Activated effector memory CD4-positive, alpha-beta T cell treated with anti-CD3 and anti-CD28 coated beads, Interleukin-2, amount 50 U/mL, for 16 hours (primary cell): Measurements from ENCODE around the gene P3H1.
"Not testable (repeated sequence)": the region's sequence is repeated elsewhere in the genome, so short reads cannot be mapped to it uniquely, and the experiment has no call there.

Experiments used
- DNase-seq: peaks from one replicate; pipeline ENCODE4 v3.0.0-alpha.2; 2020

Gene P3H1

DNA sequence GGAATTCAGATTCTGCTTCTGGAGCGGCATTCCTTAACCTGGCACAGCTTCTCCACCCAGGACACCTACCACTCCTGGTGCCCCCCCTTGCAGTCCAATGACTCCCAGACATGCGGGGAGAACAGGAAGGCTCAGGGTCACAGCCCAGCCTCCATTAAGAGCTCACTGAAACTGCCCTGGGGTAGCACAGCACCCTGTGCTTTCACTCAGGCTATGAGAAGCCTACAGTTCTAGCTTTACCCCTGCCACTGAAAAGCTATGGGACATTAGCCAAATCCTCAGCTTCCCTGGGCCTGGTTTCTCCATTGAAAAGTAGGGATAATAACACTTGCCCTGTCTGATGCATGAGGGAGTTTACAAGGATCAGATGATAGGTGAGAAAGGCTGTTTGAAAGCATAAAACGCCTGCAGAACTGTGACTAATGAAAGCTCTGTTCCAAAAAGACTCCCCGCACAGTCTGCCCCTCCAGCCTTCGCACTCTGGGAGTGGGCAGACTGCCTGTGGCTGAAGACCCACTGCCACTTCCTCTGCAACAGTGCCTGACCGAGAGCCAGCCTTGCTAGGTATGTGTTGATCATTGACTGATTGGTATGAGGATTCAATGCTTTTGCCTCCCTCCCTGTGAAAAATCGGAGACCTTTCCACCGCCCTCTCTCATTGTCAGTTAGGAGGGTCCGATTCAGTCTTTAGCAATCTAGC, 24.1 kb downstream of the P3H1 start:
- peak; percentile 13 for DNase-seq

DNA sequence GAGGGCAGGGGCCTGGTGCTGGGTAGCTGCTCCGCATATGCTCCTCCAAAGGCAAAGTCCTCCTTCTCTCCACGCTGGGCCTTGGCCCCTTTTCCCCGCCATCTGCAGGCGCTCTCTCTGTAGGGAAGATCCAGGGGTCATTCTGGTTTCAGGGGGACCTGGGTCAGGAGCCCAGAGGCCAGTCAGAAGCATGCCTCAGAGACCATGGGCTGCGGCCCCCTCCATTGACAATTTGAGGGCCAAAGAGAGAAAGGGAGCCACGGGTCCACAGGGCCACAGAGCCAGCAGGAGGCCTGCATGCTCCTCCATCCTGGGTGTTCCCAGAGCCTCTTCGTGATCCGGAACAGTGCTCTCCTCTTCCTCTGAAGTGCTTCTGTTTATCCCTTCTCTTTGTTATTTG, 24.7 kb downstream of the P3H1 start:
- peak; percentile 46 for DNase-seq

DNA sequence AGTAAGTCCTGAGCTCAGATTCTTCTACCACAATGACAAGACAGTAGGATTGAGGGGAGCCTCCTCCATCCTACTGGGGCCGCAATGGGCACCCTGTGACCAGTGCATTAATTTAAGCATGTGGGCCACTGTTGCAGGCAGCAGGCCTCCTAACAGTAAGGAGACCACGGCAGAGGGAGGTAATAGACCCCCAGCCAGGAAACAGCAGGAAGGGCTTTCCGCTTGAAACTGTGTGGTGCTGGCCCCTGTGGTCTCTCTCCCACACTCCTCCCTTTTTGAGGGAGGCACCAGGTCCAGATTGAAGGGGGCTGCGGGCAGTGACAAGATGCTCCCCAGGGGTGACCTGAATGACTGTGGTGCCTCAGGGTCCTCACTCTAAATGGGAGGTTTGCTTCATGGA, 25.1 kb downstream of the P3H1 start:
- DNase-seq, result no peak

DNA sequence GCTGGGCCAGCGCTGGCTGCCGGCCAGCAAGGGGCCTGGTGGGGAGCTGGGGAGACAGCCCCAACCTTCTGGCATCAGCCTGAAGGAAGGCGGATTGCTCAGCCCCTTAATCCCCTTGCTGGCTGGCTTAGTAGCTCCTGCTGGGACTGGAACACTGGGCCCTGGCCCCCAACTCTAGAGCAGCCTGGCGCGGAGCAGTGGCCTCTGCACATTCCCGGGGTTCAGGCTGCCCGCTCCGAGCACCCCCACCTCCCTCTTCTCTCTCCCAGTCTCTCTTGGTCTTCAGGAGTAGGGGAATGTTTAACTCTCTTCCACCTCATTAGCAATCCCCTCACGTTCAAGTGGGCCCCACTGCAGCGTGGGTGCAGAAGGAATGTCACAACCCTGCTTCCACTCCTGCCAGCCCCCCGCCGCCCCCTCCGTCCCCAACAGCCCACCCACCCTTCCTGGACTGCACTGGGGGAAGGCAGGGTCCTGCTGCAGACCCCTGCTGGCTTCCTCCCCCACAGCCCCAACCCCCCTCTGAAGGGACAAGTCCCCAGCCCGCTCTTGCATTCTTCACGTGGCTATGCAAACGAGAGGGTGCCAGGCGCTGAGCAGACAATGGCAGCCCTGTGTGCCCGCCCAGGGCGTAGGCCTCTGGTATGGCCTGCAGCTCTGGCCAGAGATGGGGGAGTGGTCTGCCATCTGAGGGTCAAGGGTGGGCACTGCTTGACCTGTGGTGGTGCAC, 25.8 kb downstream of the P3H1 start:
- no peak for DNase-seq

DNA sequence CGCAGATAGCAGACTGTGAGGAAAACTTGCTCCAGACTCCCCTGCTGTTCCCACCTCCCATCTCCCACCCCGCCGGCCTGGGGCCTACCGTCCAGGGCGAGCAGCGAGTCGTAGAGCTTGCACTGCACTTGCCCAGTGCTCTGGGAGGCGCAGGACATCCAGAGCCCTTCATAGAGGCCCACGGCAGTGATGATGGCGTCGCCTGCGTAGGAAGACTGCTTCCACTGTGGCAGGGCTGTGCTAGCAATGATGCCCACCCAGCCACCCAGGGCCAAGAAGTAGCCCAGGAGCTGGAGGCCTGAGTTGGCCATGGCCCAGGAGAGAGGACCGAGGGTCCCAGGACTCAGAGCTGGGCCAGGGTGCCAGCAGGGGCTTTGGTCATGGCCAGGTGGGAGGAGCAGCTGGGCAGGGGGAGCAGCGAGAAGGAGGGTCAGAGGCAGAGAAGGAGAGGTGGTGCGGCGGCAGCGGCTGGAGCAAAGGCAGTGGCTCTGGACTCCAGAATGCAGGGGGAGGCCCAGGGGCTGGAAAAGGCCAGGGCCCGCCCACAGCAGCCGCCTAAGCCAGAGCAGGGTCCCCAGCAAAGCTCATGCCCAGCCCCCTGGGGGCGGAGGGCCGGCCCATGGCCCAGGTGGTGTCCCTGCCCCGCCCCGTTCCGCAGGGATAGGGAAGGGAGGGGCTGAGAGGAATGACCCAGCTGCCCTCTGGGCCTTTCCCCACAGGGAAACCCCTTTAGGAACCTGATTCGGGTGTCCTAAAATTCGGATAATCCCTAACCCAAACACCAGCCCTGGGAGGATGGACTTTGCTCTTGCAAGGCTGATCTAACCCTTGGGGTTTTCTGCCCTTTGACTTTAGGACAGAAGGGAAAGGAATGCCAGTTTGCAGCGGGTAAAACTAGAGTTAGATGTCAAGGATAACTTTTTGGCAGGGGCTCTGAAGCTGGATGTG, 26.8 kb downstream of the P3H1 start, which contains the start of gene CLDN19:
CLDN19 (minus strand) TSS at position 484 of the 948 bp plus-strand sequence; CDS start at position 311, 173 bp downstream.
- DNase-seq, result no peak

DNA sequence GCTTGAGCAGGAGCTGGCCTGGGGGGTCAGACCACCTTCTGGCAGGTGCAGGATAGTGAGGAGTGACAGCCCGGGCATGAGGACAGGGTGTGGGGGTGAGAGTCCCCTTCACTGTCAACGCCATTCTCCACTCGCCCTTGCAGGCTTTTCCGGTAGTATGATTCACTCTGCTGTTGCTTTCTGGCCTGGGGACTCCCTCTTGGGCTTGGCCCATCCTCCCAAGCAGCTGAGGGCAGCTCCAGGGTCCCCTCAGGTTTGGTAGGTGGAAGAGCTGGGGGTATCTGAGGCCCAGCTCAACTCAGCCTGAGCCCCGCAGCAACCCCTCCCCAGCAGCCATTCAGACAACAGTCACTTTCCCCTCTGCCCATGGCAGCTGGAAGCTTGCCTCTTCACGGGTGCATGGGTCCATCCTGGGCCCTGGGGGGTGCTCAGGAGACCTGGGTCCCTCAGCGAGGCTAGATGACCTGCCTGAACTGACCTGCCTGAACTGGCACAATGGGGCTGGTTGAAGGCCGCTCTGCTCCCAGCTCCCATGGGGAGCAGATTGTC, 28.1 kb downstream of the P3H1 start:
- no peak for DNase-seq

DNA sequence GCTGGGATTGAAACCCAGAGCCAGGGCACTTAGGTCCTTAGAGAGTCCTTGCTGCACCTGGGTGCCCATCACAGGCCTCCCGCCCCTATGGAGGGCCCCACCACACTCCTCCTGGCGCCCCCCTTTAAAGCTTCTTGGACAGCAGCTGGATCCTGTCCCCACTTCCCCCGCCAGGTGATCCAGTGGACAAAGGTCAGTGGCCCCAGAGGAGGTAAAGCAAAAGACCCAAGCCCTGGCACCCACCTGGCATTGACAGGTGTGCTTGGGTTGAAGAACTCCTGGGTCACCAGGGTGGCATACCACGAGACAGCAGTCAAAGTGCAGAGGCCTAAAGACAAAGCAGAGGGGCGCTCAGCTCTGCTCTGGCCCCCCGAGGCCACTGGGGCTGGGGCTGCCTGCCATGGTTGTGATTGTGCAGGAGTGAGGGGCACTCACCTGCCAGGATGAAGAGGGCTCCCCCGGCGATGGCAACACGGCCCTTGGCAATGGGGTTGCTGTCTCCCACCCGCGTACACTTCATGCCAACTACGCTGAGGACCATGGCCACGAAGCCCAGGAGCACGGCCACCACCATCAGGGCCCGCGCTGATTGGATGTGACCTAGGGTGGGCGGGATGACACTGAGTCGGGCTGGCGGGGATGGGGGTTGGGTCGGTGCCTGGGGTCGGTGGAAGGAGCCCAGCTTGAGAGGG, 28.7 kb downstream of the P3H1 start:
- peak; percentile 50 for DNase-seq

DNA sequence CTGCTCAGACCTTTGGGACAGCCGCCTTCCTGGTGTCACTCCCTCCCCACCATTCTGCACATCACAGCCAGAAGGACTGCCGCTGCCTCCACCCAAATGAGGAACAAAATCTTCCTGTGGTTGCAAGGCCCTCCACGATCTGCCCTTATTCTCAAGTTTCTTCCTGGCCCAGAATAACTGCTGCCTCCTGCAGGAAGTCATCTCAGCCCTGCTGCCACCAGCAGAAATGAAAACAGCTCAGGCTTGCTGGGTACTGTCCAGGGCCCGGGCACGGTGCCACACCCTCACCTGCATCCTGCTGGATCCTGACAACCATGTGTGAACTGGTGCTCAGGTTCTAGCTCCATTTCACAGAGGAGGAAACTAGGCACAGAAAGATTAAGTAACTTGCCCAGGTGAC, 29.6 kb downstream of the P3H1 start:
- DNase-seq, result no peak

DNA sequence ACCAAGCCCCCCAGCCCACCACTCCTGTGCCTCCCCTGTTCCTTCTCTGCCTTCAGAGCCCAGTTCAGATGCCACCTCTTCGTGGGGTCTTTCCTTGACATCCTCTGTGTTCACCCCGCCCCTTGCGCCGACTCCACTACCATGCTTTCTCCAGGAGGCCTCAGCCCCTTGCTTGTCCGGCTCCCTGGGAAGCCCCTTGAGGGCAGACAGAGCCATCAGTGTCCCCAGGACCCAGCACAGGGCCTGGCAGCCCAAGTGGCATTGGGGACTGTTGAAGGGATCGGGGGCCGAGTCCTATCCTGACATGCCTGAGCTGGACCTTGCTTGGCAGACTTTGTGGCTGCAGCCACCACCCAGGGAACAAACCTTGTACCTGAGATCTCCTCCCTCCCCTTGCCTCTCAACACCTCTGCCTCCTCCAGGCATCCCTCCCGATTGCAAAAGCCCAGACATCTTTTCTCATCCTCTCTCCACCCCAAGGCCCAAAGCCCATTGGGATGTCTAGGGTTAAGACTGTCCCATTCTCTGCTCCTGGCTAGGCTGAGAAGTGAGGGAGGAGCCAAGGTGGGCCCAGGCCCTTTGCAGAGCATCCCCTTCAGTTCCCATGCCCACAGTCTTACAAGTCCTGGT, 30.1 kb downstream of the P3H1 start:
- peak; percentile 56 for DNase-seq

DNA sequence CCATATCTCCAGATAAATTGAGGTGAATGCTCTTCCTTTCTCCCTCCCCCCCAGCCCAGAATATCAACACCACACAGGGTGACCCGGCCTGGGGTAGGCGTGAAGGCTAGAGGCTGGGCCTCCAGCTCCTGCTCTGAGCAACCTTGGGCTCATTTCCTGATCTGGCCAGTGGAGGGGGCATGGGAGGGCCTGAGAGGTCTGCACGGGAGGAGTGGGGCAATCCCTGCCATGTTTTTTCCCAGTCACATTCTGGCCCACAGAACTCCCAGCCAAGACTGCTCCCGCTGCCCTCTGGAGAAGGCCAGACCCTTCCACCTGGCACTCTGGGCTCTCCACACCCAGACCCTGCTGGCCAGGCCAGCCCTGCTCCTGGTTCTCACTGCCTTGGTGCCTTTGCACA, 30.7 kb downstream of the P3H1 start:
- peak; percentile 60 for DNase-seq

DNA sequence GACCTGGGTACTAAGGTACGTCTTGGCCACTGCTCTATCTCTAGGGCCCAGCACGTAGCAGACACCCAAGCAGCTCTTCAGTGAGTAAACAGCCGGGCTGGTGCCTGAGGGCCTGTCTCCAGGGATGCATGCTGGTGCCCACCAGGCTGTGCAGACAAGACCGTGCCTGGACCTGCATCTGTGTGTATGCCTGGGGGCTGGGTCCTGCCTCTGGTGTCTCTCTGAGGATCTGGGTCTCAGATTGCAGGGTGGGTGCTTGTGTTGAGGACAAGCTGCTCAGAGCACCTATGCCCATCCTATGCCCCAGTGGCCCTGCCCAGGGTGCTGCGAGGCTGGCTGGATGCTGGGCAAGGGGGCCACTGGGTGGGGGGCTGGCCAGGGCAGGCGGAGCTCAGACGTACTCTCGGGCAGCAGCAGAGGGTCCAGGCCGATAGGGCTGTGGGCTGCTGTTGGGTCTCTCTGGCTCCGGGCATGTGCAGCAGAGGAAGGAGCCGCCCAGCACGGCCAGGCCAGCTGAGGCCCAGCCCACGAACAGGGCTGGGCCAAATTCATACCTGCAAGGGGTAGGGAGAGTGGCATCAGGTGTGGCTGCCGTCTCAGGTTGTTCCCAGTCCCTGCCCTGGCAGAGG, 31.2 kb downstream of the P3H1 start:
- peak; percentile 47 for DNase-seq

DNA sequence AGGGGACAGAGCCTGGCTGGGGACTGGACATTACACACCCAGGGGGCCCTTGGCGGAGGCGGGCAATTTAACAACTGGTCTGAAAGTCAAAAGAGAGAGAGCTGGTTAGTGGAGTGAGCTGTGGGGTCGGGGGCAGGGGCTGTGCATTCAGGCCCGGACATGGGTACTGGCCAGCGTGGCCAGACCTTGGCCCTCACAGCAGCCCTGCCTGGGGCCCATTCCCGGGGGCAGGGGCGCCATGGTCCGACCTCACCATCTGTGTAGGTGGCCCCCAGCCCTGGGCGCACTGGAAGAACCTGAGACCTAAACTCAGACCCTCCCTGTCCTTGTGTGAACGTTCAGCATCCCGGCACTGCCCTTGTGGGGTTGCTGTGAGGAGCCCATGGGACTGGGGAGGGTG, 31.8 kb downstream of the P3H1 start:
- peak; percentile 58 for DNase-seq

DNA sequence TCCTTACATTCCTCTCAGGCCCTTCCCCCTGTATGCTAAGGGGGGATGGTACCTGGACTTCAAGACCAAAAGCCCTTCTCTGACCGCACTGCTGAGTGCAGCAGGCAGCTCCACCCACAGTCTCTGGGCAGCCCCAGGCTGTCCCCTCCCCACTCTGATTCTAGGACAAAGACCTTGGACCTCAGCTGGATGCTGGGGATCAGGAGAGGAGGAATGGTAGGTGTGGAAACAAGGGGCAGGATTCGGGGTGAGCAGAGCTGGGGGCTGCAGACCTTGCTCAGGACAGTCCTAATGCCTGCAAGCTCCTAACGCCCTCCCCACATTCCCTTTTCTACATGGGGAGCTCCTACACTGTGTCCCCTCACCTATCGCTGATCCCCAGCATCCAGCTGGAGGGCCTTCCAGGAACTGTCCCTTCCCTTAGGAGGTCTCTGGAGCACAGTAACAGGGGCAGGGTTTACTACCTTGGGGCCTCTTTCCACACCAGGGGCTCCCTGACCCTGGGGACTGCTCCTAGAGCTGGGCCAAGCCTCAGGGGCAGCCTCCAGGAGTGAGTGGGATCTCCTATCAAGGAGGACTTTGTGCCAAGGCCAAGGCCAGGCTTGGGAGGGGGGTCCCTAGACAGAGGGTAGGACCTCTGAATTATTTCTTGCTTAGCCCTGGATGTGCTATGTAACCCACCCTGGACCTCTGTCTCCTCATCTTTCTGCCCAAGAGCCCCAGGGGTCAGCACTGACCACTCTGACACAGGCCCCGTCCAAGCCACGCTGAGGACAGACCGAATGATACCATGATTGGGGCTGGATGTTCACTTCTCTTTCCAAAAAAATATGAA, 32.4 kb downstream of the P3H1 start:
- DNase-seq, result peak; percentile 31

DNA sequence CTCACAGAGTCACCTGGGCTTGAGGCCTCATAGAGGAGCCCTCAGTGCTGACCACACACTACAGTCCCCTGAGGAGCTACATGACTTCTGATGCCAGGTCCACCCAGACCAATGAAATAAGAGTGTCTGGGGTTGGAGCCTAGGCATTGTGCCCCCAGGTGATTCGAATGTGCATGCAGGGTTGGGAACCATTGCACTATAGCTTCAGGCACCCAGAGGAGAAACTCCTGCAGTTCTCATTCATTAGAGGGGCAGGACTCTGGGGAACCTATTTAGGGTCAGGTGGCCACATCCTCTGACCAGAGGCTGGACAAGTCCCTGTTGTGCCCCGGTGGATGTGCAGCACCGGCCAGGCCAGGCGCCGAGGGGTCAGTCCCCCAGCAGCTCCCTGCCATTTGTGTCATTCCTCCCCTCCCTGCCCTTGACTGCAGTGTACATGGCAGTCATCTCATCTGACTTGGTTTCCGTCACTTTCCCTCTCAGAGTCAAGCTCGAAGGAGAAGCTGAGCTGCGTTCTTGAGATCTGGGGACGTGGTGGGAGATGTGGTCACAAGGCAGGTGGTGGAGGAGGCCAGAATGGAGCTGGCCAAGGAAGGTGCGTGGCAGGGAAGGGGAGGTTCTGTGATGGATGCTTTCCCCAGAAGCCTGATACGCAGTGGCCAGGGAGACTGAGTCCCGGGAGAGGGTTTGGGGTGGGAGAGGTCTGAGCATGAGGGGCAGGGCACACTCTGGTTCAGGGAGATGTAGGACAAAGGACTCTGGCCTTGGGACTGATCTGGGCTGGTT, 33.2 kb downstream of the P3H1 start:
- peak; percentile 59 for DNase-seq

DNA sequence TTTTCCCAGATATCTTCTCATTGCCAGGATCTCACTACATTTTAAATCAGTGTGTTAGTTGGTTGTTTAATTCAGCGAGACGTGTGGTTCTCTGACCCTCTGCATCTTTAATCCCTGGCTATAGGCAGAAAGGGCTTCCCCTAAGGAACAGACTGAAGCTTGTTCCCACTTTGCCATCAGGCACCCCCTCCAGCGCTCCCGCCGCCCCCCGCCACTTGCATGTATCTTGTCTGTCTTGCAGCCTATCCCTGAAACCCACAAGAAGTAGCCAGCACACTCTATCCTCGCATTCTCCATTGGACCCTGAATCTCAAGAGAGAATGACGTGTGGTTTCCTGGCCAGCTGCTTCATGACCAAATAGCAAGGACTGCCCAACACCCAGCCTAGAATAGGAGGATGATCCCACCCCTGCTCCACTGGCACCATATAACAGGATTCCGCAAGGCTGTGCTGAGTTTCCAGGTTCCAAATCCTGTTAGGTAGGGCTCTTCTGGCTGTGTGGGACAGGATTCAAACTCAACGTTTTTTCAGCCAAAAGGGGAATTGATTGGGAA, 34.6 kb downstream of the P3H1 start:
- DNase-seq, result peak; percentile 49

DNA sequence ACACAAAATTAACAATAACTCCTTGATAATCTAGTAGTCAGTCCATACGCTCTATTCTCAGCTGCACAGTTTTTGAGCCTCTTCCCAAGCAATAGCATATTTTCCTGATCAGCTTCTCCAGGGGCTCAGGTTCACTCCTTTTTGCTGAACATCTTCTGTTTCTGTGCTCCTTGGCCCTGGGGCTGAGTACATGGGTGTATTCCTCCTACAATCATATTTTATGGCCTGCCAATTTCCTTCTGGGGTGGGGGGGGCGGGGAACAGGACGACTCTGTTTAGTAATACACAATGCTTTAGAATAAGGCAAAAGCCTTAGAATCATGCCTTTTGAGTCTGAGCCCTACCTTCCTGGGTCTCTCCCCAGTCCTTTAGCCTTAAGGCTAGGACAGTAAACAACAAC, 35.2 kb downstream of the P3H1 start:
- no peak for DNase-seq

DNA sequence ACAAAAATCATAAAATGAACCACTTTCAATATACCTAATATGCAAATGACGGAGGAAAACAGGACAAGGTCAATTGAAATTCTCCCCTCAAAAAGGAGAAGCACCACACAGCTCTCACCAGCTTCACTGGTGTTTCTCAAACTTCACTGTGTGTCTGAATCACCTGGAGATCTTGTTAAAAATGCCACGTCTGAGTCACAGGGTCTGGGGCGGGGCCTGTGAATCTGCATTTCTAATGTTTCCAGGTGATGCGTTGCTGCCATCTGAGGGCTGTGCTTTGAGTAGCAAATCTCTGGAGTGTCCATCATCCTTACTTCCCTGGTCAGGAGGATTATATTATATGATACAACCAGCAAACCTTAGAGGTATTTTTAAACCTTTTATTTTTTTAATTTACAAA, 35.8 kb downstream of the P3H1 start:
- peak; percentile 77 for DNase-seq

DNA sequence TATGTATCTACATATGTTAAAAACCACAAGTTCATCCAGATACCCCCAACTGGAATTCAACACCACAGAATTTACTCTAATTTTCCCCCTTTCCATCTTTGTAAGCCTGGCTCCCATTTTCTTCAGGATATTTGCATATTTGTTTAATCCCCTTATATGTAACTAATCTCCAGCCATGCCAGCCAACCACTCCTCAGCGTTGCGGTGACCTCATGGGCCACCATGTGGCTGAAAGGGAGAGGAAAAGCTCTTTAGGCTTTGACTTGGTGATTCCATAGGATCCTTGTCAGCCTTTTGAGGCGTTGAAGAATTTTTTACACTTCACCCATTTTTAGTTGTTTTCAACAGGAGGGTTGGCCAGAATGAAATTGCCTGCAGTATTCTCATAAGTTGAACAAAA, 36.8 kb downstream of the P3H1 start:
- no peak for DNase-seq

DNA sequence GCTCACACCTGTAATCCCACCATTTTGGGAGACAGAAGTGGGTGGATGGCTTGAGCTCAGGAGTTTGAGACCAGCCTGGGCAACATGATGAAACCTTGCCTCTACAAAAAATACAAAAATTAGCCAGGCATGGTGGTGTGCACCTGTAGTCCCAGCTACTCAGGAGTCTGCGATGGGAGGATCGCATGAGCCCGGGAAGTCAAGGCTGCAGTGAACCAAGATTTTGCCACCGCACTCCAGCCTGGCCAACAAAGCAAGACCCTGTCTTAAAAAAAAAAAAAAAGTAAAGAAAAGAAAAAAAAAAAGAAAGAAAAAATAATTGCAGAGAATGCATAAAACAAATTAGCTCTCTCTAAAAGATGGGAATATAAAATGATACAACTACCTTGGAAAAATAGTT, 41.0 kb downstream of the P3H1 start:
- not testable (repeated sequence) for DNase-seq
